Measurements from ENCODE around the gene P3H3. TPM values are rescaled to one million over a fixed set of nuclear protein-coding genes. Genes with fewer than 3 reads are reported as not detected.

Gene P3H3
- total and polyA plus RNA-seq, 2 of the 4 experiments (the other 2 are of a cell fraction) = 27.8 to 83.9 TPM

GRCh38 chr12:6849976-6850560, 21.9 kb downstream of the P3H3 start:
- dilution Hi-C loops (cut with HindIII; ENCODE audit: low sequenced_read_pairs, unreplicated experiment) = no loop called here
- Histone ChIP-seq H3K9ac (ENCODE audit: low read depth, low read length) (peak overlapping the region; percentile 69; the same call in 1 of the 2 replicates), H3K27me3 (ENCODE audit: control insufficient read depth, insufficient read depth, low read length) (no peaks in the 10 kb centered on the region), H4K20me1 (ENCODE audit: insufficient read depth, low read length) (peaks cover 15% of the 10 kb centered on the region), H2BK120ac (ENCODE audit: low read depth, low read length) (no peak overlapping the region), H3K4me3 (ENCODE audit: insufficient read depth, low read depth, low read length) (peak overlapping the region; percentile 25; the same call in 1 of the 2 replicates), H2AK9ac (replicated peaks; ENCODE audit: low read depth, low read length, poor library complexity) (peak overlapping the region; percentile 78), H3K4me1 (ENCODE audit: control insufficient read depth, insufficient read depth, low read length) (peaks cover 5% of the 10 kb centered on the region), H4K5ac (ENCODE audit: low read depth, low read length) (no peak overlapping the region), H3K14ac (replicated peaks; ENCODE audit: low read depth, low read length) (no peak overlapping the region), H4K8ac (ENCODE audit: low read depth in 2 of 2, low read length in 2 of 2) (no peak overlapping the region), H2BK20ac (ENCODE audit: low read depth, low read length) (no peak overlapping the region), H2AK5ac (ENCODE audit: low read depth, low read length) (no peak overlapping the region), H3K4ac (ENCODE audit: low read depth, low read length) (peak overlapping the region; percentile 28; the same call in 1 of the 2 replicates), H3K56ac (ENCODE audit: extremely low read depth, insufficient read depth, low read length) (no peak overlapping the region), H3K79me1 (ENCODE audit: low read depth in 1 of 2, low read length in 2 of 2) (peaks cover 20 to 43% of the 10 kb centered on the region in 2 experiments), H3K23ac (ENCODE audit: low read depth, low read length) (no peak overlapping the region; the same call in 1 of the 2 replicates), H3K27ac (ENCODE audit: insufficient read depth, low read length) (no peak overlapping the region; the same call in 1 of the 2 replicates), H3K36me3 (ENCODE audit: control insufficient read depth, insufficient read depth, low read length) (peaks cover 35% of the 10 kb centered on the region), H3K4me2 (ENCODE audit: low read depth, low read length) (peak overlapping the region; percentile 10), H2AFZ (replicated peaks; ENCODE audit: low read length, poor library complexity) (no peak overlapping the region), H4K91ac (ENCODE audit: insufficient read depth, low read depth, low read length) (no peak overlapping the region; the same call in 1 of the 2 replicates), H2BK5ac (ENCODE audit: low read depth, low read length, poor library complexity, severe bottlenecking) (no peak overlapping the region), H3K9me3 (ENCODE audit: control insufficient read depth, insufficient read depth, low read length) (no peaks in the 10 kb centered on the region), H2BK15ac (ENCODE audit: low read depth, low read length) (no peak overlapping the region), H3K9me1 (ENCODE audit: insufficient read depth, low read length) (no peaks in the 10 kb centered on the region), H3K18ac (ENCODE audit: low read depth, low read length) (no peak overlapping the region)
- no peak for DNase-seq
- ChIA-PET CTCF (interaction anchor here (2.7 kb wide), 1 partner anchor 14 kb away, joined by 11 read pairs; no protein-coding TSS in a partner anchor), POLR2A (ENCODE audit: unreplicated experiment) (no interaction called here)
- TF ChIP-seq CEBPB (IDR thresholded peaks at IDR 0.05; ENCODE audit: low read depth, low read length) (no peak), BHLHE40 (IDR thresholded peaks at IDR 0.05; ENCODE audit: low read depth, low read length) (no peak), MAFK (IDR thresholded peaks at IDR 0.05; ENCODE audit: low read depth, low read length) (no peak), ELK1 (IDR thresholded peaks at IDR 0.05; ENCODE audit: borderline replicate concordance, low read depth, low read length) (no peak), FOS (IDR thresholded peaks at IDR 0.05; ENCODE audit: low read depth, low read length) (no peak), CTCF (conservative IDR thresholded peaks at IDR 0.05; ENCODE audit: low read depth, low read length) (no peak)
- intact Hi-C loops (cut with micrococcal nuclease) = no loop called here
- in situ Hi-C loops (cut with MboI; ENCODE audit: low sequenced_read_pairs) = no loop called here
- WGBS, 2 experiments (ENCODE audit: extremely low coverage in 2 of 2, insufficient read length in 1 of 2) = no CpG with 5 or more reads among the region's 10 CpGs
- no peak for ATAC-seq (ENCODE audit: low read depth)
- BruUV-seq (replicated peaks) = no TSS peak
